ENCODE data around the gene WDFY1.

Gene WDFY1, protein sequence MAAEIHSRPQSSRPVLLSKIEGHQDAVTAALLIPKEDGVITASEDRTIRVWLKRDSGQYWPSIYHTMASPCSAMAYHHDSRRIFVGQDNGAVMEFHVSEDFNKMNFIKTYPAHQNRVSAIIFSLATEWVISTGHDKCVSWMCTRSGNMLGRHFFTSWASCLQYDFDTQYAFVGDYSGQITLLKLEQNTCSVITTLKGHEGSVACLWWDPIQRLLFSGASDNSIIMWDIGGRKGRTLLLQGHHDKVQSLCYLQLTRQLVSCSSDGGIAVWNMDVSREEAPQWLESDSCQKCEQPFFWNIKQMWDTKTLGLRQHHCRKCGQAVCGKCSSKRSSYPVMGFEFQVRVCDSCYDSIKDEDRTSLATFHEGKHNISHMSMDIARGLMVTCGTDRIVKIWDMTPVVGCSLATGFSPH

DNA sequence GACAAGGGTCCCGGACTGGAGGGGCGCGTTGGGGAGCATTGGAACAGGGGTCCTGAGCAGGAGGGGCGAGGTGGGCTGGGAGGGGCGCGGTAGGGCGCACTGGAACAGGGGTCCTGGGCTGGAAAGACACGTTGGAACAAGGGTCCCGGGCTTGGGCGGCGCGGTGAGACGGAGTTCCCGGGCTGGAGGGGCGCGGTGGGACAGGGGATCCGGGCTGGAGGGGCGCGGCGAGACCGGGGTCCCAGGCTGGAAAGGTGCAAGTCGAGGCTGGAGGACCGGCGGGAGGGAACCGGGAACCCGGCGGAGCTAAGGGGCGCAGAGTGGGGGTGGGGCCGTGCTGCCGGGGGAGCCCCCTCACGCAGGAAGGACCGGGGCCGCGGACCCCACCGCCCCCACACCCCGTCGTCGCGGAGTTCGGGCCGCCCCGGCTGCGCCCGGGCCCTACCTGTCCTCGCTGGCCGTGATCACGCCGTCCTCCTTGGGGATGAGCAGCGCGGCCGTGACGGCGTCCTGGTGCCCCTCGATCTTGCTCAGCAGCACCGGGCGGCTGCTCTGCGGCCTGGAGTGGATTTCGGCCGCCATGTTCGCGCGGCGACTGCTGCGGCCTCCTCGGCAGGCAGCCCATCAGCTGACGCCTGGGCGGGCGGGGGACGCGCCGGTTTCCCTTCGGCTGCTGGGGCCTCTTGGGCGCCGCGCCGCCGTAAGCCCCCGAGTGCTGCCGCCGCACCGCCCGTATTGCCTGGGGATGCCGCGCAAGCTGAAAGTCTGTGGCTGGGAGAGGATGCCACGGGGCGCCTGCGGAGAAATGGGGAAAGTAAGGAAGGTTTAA, at the start of gene WDFY1:
WDFY1 (minus strand) TSS at position 633 of the 829 bp plus-strand sequence; CDS start at position 582, 51 bp downstream.
- DNase-seq, result peak; percentile 92

DNA sequence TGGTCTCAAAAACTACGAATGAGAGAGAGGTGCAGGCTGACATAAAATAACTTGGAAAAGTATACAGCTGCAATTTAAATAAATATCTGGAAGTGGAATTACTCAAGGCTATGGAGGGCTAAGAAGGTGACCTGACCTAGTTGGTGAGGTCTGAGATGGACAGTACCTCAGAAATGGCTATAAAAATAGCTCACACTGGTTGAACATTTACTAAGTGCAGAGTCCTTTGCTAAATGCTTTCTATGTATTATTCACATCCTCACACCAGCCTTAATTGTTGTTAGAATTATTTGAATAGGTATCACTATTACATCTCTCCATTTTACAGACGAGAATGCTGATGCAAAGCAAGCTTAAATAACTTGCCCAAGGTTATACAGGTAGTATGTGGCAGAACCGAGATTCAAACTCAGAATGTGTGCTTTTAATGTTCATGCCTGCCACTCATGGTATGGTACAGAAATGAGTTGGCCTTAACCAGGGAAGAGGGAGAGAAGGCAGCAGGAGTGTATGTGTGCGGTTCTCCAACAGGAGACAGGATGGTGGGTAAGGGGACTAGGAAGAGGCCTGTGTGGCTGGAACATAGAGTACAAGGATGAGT, 49.5 kb upstream of the WDFY1 start:
- DNase-seq, result no peak

DNA sequence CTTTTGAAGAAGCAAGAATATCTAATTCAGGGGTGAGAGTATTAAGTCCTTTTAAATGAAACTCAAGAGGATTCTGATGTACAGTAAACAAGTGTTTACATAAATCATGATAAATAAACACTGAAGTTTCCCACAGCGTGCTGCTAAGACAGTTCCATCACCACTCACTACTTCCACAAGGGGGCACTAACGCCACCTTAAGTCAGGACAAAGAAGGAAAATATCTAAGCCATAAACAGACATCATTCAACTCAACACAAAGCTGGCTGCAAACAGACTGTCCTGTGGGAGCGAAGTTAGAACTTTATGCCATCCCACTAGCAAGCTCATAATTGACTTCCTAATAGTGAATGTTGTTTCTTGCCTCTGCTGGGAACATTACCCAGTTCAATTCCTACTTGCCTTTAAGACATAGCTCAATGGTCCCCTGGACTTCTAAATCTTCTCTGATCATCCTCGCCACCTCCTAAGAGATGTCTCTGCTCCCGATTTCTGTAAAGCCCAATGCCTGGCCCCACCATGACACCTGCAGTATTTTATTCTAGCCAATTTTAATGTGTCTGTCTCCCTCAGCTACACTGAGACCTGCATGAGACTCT, 48.6 kb upstream of the WDFY1 start:
- DNase-seq, result peak; percentile 74

DNA sequence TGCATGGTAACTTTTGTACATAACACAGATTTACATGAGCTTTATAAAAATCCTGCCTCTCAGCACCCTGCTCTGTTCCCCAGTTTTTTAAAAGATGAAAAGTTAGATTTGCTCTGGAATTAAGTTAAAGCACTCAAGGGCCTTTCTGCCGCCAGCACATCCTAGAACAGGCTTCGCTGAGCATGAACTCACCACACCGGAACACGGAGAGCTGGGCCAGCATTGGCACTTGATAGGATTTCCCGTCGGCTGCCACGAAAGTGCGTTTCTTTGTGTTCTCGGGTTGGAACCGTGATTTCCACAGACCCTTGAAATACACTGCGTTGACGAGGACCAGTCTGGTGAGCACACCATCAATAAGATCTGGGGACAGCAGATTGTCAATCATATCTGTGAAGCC, 46.5 kb upstream of the WDFY1 start:
- no peak for DNase-seq

GRCh38 chr2:223989856-223990232, 44.7 kb upstream of the WDFY1 start:
- no peak for DNase-seq

DNA sequence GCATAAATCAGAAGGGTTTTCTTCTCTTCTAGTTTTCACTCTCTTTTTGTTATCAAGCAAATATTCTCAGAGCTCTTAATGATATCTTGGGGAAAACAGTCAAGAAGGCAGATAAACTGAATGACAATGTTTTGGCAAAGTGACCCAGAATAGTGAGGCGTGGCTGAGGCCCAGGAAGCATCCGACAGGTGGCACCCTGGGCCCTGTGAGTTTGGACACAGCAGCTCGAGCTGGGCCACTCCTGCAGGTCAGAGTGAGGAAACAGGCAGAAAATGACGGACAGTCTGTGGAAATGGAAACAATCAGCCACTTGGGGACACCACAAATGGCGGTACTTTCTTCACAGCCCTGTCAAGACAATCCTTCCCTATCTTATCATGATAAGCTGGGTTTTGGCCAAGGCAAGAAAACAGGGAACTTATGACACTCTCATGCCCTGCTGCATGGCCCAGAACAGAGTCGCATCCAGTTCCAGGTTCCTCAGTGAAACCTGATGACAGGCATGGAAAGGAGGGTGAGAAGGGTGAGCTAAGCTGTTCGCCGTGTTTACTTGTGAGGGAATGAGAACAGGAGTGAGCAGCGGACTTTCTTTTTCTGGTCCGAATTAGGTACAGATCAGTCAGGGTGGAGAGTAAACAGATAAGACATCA, 44.2 kb upstream of the WDFY1 start:
- DNase-seq, result no peak

GRCh38 chr2:223981241-223981640, 36.1 kb upstream of the WDFY1 start:
- no peak for DNase-seq

DNA sequence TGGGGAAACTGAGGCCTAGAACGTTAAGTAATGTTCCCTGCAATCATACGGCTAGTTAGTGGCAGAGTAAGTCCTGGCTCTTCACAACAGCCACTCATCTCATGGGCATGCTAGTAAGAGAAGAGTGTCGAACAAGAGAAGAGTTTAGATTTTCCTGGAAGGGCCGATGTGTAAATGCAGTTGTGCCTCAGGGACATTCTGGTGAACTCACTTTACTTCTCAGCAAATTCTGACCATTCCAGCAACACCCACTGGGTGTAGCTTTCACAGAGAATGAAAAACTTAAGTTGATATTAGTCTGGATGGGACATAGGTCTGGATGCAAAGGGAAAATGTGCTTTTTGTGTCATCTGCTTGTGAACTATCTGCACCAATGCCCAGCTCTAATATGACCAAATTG, 35.7 kb upstream of the WDFY1 start:
- no peak for DNase-seq

GRCh38 chr2:223980397-223980735, 35.2 kb upstream of the WDFY1 start:
- no peak for DNase-seq

DNA sequence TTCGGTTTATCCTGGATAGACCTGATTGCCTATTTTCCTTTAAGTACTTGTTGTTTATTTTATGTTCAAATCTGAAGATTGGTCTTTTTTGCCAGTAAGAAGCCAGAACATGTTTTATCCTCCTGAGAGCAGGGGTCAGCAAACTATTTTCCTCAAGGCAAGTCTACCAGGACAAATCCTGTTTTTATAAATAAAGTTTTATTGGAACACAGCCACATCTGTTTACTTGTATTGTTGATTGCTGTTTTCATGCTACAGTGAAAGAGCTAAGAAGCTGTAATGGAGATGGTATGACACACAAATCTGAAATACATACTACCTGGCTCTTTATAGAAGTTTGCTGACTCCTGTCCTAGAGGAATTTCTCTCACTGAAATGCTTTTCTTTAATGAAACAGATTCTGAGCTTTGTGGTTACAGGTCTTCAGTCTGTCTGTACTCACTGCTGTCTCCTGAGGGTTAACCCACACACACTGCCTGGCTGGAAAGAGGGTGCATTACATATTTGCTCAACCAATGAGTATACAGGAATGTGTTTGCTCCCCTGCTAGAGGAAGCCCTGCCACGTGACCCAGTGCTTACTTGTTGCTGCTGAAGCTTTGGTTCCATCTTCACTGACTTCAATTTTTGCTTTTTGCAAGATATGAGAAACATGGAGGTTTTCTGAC, 34.7 kb upstream of the WDFY1 start:
- no peak for DNase-seq

DNA sequence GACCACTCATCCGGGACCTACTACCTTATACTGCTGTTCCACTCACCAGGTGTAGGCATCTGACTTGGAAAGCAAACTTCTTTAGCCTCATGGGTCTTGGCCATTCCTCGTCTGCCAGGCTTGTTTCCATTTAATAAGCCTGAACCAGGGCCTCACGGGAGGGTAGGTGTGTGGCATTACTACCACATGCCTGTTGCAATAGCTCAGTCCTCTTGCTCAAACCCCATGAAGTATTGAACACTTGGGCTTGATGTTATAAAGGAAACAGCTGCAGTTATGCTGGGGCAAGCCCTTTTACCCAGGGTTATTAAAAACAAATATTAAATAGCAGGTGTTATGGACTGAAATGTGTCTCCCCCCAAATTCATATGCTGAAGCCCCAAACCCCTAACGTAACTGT, 33.3 kb upstream of the WDFY1 start:
- no peak for DNase-seq

GRCh38 chr2:223976635-223977226, 31.6 kb upstream of the WDFY1 start:
- DNase-seq, result peak; percentile 34

DNA sequence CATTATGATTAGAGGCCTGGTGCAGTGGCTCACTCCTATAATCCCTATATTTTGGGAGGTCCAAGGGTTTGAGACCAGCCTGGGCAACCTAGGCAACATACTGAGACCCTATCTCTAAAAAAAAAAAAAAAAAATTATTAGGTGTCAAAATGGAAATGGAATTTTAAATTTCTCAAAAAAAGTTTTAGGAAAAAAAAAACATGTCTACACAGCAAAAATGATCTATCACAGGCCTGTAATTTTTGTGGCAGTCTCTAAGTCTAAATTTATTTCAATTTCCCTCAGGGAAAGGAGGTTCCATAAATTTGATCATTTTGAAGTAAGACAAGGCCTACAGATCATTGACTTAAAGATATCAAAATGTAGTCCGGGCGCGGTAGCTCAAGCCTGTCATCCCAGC, 28.5 kb upstream of the WDFY1 start:
- DNase-seq, result no peak

DNA sequence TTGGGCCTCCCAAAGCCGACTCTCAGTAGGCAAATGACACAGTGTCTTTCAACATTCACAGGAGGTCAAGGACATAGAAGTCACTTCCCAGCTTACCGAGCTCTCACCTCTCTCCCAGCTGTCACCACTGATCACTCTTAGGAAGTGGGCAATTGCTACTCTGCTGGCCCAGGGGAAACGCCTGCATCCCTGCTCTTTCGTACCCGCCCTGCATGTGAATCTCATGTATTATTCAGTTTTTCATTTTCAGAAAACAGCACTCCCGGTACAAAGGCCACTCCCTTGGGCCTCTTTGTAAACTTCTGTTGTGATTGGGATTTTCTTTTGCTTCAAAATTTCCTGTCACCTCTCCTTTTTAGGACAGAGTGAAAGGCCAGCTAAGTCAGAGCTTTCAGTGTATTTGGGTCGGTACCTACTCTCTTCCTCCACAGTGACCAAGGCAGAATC, 27.5 kb upstream of the WDFY1 start:
- no peak for DNase-seq

- no peak for DNase-seq
These were observed 26.6 kb upstream of the WDFY1 start for GRCh38 chr2:223971731-223972130.

- peak; percentile 50 for DNase-seq
These were observed 25.4 kb upstream of the WDFY1 start for GRCh38 chr2:223970343-223971128.

DNA sequence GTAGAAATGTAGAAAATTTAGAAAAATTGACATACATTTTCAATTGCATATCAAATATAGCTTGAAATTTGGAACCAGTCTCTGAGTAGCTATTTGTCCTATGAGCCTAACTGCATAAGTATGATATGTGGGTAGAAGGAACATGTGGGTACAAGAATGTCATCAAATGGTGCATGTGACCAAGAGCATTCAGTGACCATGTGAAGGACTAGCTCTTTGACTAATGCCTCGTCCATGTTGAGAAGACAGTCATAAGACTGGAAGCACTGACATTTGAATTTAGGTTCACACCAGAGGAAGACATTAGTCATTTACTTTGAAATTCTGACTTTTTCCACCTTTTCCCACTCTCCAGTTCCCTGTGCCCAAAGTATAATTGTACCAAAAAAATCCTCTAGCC, 24.7 kb upstream of the WDFY1 start:
- DNase-seq, result peak; percentile 39

DNA sequence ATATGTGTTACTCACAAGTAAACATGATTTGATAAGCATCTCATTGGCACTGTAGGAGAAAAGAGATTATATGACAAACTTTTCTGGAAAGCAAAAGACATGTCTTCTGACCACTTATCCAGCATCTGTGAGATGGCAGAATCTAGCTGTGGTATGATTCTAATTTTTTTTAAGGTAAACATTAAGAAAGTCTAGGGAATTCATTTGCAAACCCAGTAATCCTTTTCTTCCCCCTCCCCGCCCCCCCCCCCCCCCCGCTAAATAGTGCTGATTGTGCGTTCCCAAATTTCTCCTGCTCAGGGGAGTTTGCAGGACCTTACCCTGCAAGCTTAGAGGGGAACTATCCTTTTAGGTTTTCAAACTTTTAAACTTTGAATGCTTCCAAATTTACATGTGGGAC, 24.2 kb upstream of the WDFY1 start:
- no peak for DNase-seq

- DNase-seq, result peak; percentile 94
These were observed 22.8 kb upstream of the WDFY1 start for GRCh38 chr2:223967981-223968380.

DNA sequence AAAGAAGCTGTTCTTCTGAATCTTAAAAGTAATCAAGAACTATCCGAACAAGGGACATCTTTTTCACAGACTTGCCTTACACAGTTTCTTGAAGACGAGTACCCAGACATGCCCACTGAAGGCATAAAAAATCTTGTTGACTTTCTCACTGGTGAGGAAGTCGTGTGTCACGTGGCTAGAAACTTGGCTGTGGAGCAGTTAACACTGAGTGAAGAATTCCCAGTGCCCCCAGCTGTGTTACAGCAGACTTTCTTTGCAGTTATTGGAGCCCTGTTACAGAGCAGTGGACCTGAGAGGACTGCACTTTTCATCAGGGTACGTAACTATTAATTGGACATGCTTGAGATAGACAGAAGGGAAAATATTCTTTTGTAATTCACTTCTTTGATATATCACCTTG, 14.6 kb upstream of the WDFY1 start:
- no peak for DNase-seq

All from HCEC 1CT (cell line).